Epithelial cell of esophagus (primary cell): Measurements from ENCODE around the gene OLIG1.

ENCODE experiments used
- DNase-seq: peaks from one replicate; pipeline ENCODE4 v3.0.0; 2010; ENCODE audit warnings: low read depth
- H3K4me3 ChIP-seq: 2 replicates; pipeline ENCODE4 v1.5.1; 2011; ENCODE audit warnings: mild to moderate bottlenecking, low read length, control low read depth
- TF ChIP-seq, protein P1 (sequence below): IDR thresholded peaks from 2 replicates; pipeline ENCODE4 v1.5.1; 2011; ENCODE audit warnings: low read depth, mild to moderate bottlenecking, low read length, control low read depth, inconsistent platforms; ENCODE audit not compliant: insufficient read depth; ENCODE audit errors: missing control alignments

Gene OLIG1

GRCh38 chr21:33075596-33076195 lies 5.8 kb downstream of the OLIG1 start:
- TF ChIP-seq, protein P1, sequence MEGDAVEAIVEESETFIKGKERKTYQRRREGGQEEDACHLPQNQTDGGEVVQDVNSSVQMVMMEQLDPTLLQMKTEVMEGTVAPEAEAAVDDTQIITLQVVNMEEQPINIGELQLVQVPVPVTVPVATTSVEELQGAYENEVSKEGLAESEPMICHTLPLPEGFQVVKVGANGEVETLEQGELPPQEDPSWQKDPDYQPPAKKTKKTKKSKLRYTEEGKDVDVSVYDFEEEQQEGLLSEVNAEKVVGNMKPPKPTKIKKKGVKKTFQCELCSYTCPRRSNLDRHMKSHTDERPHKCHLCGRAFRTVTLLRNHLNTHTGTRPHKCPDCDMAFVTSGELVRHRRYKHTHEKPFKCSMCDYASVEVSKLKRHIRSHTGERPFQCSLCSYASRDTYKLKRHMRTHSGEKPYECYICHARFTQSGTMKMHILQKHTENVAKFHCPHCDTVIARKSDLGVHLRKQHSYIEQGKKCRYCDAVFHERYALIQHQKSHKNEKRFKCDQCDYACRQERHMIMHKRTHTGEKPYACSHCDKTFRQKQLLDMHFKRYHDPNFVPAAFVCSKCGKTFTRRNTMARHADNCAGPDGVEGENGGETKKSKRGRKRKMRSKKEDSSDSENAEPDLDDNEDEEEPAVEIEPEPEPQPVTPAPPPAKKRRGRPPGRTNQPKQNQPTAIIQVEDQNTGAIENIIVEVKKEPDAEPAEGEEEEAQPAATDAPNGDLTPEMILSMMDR, result no peak
- DNase-seq, result no peak
- H3K4me3 ChIP-seq, result no peak overlapping the region

- no peak overlapping the region for H3K4me3 ChIP-seq
- DNase-seq, result no peak
- TF ChIP-seq, protein P1, result no peak
Observed at GRCh38 chr21:33076600-33077329, 6.8 kb downstream of the OLIG1 start.

DNA sequence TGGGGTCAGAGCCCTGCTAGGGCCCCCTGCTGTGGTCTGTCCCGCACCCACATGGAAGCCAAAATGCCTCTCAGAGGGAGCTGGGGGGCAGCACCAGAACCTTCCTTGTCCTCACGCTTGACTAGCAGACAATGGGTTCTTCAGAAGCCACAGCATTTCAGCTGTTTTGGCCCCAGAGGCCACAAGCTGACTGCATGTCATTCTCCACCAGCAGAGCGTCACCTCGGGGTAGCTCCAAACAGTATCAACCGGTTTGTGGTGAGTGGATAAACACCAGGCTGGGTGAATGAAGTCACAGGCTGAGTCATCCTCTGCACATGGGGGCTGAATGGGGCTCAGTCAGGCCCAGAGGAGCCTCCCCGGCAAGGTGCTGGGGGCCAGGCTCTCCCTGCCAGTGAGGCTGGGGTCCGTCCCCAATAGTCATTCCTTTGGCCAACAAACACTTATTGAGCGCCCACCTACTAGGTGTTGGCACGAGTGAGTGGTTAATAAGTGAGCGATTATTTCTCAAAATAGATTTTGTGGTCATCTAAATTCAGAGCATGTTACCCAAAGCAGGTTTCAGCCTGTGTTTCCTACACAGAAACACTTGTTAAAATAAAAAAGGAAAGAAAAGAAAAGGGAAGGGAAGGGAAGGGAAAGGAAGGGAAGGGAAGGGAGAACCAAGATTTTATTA lies 9.1 kb downstream of the OLIG1 start:
- no peak overlapping the region for H3K4me3 ChIP-seq
- DNase-seq, result peak; percentile 82
- TF ChIP-seq, protein P1, result no peak

DNA sequence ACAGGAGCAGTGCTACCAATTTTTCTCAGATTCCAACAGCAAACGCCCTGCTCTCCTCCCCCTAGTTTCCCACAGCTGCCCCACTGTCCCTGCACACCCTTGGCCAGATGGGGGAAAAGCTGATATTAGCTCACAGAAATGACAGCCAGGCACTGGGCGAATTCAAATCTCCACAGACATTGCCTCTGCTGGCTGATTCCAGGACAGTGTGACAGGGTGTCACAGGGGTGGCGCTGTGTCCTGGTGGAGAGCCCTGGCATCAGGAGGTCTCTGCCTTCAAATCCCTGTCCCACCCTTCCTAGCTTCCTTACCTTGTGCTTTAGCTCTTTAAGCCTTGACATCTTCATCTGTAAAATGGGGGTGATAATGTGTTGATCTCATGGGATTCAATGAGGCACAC lies 10.4 kb downstream of the OLIG1 start:
- DNase-seq, result no peak
- H3K4me3 ChIP-seq, result no peak overlapping the region
- TF ChIP-seq, protein P1, result no peak

GRCh38 chr21:33080776-33081175 lies 10.8 kb downstream of the OLIG1 start:
- H3K4me3 ChIP-seq, result no peak overlapping the region
- TF ChIP-seq, protein P1, result no peak
- DNase-seq, result no peak

DNA sequence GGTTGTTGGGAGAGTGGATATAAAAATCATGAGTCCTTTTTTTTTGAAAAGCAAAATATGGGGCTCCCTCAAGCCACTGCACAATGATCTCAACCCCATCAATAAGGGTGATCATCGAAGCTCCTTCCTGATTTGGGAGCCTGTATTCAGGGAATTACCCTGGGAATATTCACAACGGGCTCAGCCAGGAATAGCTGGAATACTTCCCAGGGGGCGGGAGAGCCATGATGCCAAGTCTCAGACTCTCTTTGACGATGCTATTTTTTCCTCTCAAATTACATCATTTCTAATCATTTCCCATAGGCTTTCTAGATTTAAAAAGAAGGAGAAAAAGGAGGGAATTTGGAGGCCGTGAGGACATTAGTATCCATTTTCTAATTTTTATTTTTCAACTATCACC lies 18.4 kb downstream of the OLIG1 start:
- no peak overlapping the region for H3K4me3 ChIP-seq
- TF ChIP-seq, protein P1, result no peak
- no peak for DNase-seq
